ENCODE data around the gene EBNA1BP2. TPM values are rescaled to one million over a fixed set of nuclear protein-coding genes. Genes with fewer than 3 reads are reported as not detected.

EBNA1BP2 gene
- polyA plus RNA-seq, 1 experiment, result 62.0 TPM

DNA sequence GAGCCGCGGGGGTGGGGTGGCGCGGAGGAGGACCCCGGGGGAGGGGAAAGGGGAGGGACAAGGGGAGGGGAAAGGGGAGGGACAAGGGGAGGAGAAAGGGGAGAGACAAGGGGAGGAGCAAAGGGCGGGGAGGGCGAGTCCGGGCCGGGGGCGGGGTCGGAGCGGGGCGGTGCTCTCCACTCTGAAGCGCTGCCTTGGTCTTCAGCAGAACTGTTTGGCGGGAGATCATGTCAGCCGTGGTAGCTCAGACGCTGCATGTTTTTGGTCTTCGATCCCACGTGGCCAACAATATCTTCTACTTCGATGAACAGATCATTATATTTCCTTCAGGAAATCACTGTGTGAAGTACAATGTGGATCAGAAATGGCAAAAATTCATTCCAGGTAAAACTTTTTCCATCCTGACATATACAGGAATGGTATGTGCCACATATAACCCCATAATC, 460 bp upstream of the EBNA1BP2 start:
- peak; percentile 59 for DNase-seq (ENCODE audit: low read depth, low spot score)
- peak overlapping the region; percentile 97 for H3K4me3 ChIP-seq (ENCODE audit: low read depth, low read length)
- no peaks in the 10 kb centered on the region; the same call in 1 of the 2 replicates for H3K9me3 ChIP-seq (ENCODE audit: control insufficient read depth, insufficient read depth, low read length)
- H3K27ac ChIP-seq (ENCODE audit: low read depth, low read length), result no peak overlapping the region
- ChIA-PET POLR2A (interaction anchor here (1.6 kb wide), 1 partner anchor 35 kb away, joined by 17 read pairs; no protein-coding TSS in a partner anchor), CTCF (interaction anchor here (0.6 kb wide), 1 partner anchor 31 kb away, joined by 3 read pairs; no protein-coding TSS in a partner anchor)
- TF ChIP-seq, protein P1, sequence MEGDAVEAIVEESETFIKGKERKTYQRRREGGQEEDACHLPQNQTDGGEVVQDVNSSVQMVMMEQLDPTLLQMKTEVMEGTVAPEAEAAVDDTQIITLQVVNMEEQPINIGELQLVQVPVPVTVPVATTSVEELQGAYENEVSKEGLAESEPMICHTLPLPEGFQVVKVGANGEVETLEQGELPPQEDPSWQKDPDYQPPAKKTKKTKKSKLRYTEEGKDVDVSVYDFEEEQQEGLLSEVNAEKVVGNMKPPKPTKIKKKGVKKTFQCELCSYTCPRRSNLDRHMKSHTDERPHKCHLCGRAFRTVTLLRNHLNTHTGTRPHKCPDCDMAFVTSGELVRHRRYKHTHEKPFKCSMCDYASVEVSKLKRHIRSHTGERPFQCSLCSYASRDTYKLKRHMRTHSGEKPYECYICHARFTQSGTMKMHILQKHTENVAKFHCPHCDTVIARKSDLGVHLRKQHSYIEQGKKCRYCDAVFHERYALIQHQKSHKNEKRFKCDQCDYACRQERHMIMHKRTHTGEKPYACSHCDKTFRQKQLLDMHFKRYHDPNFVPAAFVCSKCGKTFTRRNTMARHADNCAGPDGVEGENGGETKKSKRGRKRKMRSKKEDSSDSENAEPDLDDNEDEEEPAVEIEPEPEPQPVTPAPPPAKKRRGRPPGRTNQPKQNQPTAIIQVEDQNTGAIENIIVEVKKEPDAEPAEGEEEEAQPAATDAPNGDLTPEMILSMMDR (IDR thresholded peaks at IDR 0.05; ENCODE audit: low read depth, low read length), result no peak
- H3K27me3 ChIP-seq (ENCODE audit: control insufficient read depth, insufficient read depth, low read length), result peaks cover 2% of the 10 kb centered on the region

DNA sequence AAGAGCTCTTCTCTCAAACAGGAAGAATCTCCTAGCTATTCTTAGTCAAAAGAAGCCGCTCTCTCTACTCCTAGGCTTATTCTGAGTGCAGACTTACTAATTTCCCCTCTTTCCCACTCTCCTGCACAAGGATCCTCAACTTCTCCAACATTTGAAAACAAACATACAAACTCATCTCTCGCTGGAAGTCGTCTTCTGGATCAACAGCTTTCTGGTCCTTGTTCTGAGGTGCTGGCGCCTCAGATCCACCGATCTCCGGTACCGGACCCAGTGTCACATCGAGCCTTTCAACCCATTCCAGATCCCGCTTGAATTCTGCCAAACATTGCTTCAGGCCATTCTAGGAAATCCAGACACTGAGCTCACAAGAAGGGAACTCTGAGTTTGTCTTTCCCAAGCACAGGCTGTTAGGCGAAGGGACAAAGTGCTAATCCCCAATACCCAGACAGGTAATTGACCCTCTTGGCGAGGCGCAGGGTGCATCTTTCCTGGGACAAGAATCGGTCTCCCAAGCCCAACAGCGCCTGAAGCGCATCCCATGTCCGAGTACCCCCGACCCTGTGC, 696 bp downstream of the EBNA1BP2 start:
- ChIA-PET CTCF (interaction anchor here (0.7 to 1.0 kb wide), 2 partner anchors 258 to 325 kb away, joined by 3 to 4 read pairs; partner anchors contain the start of gene ZNF691), POLR2A (interaction anchor here (1.6 kb wide), 1 partner anchor 36 kb away, joined by 17 read pairs; no protein-coding TSS in a partner anchor)
- peak overlapping the region; percentile 97 for H3K4me3 ChIP-seq (ENCODE audit: low read depth, low read length)
- H3K27ac ChIP-seq (ENCODE audit: low read depth, low read length), result no peak overlapping the region
- no peak for DNase-seq (ENCODE audit: low read depth, low spot score)
- H3K27me3 ChIP-seq (ENCODE audit: control insufficient read depth, insufficient read depth, low read length), result no peaks in the 10 kb centered on the region
- H3K9me3 ChIP-seq (ENCODE audit: control insufficient read depth, insufficient read depth, low read length), result no peaks in the 10 kb centered on the region; the same call in 1 of the 2 replicates
- TF ChIP-seq, protein P1 (IDR thresholded peaks at IDR 0.05; ENCODE audit: low read depth, low read length), result no peak

DNA sequence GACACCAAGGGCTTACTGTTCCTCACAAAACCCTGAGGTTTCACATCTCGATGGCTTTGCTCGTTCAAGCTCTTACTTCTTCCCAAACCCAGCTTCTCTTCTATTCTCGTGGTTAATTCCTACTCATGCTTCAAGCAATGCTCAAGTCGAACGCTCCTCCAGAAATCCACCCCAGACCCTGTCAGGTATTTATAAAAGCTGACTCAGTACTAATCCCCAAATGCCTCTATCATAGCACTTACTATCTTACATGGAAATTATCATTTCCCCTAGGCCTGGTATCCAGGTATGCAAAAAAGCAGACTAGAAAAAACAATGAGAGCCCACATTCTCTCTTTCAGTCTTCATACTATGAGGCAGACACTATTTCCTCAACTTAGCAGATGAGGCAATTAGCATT, 6.3 kb downstream of the EBNA1BP2 start:
- TF ChIP-seq, protein P1 (IDR thresholded peaks at IDR 0.05; ENCODE audit: low read depth, low read length), result no peak
- POLR2A ChIA-PET, result no interaction called here
- no peak overlapping the region for H3K4me3 ChIP-seq (ENCODE audit: low read depth, low read length)
- no peak for DNase-seq (ENCODE audit: low read depth, low spot score)
- H3K9me3 ChIP-seq (ENCODE audit: control insufficient read depth, insufficient read depth, low read length), result no peaks in the 10 kb centered on the region
- H3K27me3 ChIP-seq (ENCODE audit: control insufficient read depth, insufficient read depth, low read length), result no peaks in the 10 kb centered on the region
- CTCF ChIA-PET, result no interaction called here
- no peak overlapping the region for H3K27ac ChIP-seq (ENCODE audit: low read depth, low read length)

DNA sequence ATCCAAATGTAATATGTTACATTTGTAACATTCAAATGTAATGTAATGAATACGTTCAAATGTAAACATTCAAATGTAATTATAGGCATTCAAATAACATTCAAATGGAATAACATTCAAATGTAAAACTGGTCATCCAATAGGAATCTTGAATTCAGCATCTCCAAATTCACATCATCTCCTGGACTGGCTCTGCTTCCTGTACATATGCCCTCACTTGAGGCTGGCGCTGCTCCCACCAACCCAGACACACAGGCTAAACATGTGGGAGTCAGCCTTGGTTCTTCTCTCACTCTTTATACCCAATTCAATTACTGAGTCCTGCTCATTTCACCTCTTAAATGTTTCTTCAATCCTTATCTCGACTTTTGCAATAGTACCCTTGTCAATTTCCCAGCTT, 6.9 kb downstream of the EBNA1BP2 start:
- H3K9me3 ChIP-seq (ENCODE audit: control insufficient read depth, insufficient read depth, low read length), result no peaks in the 10 kb centered on the region
- TF ChIP-seq, protein P1 (IDR thresholded peaks at IDR 0.05; ENCODE audit: low read depth, low read length), result no peak
- H3K27ac ChIP-seq (ENCODE audit: low read depth, low read length), result no peak overlapping the region
- DNase-seq (ENCODE audit: low read depth, low spot score), result no peak
- POLR2A ChIA-PET, result no interaction called here
- CTCF ChIA-PET, result no interaction called here
- H3K27me3 ChIP-seq (ENCODE audit: control insufficient read depth, insufficient read depth, low read length), result no peaks in the 10 kb centered on the region
- H3K4me3 ChIP-seq (ENCODE audit: low read depth, low read length), result no peak overlapping the region

DNA sequence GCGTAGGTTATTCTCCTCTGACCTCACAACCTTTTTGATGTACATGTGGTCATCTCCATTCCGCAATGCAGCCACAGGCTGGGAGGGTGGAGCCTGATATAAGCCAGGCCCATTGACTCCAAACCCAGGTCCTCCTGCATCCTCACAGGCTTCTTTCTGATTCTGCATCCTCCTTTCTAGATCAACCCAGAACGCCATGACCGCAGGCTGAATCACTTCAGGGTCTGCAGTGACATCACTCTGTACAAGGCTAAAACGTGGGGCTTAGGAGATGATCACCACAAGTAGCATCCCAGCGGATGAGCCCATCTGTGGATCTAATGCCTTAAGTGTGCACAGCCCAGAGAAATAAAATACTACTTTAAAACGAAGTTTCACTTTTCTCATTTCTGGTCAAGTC, 16.1 kb downstream of the EBNA1BP2 start:
- H3K4me3 ChIP-seq (ENCODE audit: low read depth, low read length), result no peak overlapping the region
- no peak for DNase-seq (ENCODE audit: low read depth, low spot score)
- TF ChIP-seq, protein P1 (IDR thresholded peaks at IDR 0.05; ENCODE audit: low read depth, low read length), result no peak
- H3K27ac ChIP-seq (ENCODE audit: low read depth, low read length), result no peak overlapping the region
- peaks cover 13% of the 10 kb centered on the region for H3K27me3 ChIP-seq (ENCODE audit: control insufficient read depth, insufficient read depth, low read length)
- ChIA-PET POLR2A (no interaction called here), CTCF (no interaction called here)
- no peaks in the 10 kb centered on the region for H3K9me3 ChIP-seq (ENCODE audit: control insufficient read depth, insufficient read depth, low read length)

All from AG04450 (cell line).